H1 (cell line): ENCODE measurements around the gene DEGS1. TPM values are rescaled to one million over a fixed set of nuclear protein-coding genes. Genes with fewer than 3 reads are reported as not detected.

ENCODE experiments used
- CTCF ChIA-PET: fragments of 300-600 bp; sonication (Branson Sonifier 250); formaldehyde crosslinking; loops from one replicate; lab custom pipeline; 2021; ENCODE audit not compliant: partially characterized antibody; lab: Charles Lee
- POLR2A ChIA-PET: fragments of 300-600 bp; sonication (Branson Sonifier 250); formaldehyde crosslinking; loops from one replicate; lab custom pipeline; 2021; ENCODE audit warnings: inconsistent platforms; ENCODE audit not compliant: partially characterized antibody; lab: Charles Lee
- DNase-seq, 2 experiments: peaks; one replicate each; pipeline versions ENCODE4 v3.0.0 to v3.0.0-alpha.2; 2010 to 2022; ENCODE audit warnings: low spot score in 2 of 2, low read depth in 1 of 2, mixed read lengths in 1 of 2
- FAIRE-seq: peaks from 2 replicates; lab custom pipeline; 2011; peaks lifted over from hg19 to GRCh38; lab: Jason Lieb, UNC
- H2AFZ ChIP-seq: 2 replicates; pipeline ENCODE4 v1.8.1; 2012; ENCODE audit warnings: low read length, inconsistent platforms
- H2AK5ac ChIP-seq: 2 replicates; pipeline ENCODE4 v1.6.1; 2013; ENCODE audit warnings: low read depth, low read length
- H2BK120ac ChIP-seq: replicated peaks from 2 replicates; pipeline ENCODE3; 2013; ENCODE audit warnings: low read depth, low read length, inconsistent platforms
- H2BK12ac ChIP-seq: 2 replicates; pipeline ENCODE4 v1.6.1; 2013; ENCODE audit warnings: low read depth, low read length
- H2BK15ac ChIP-seq: 2 replicates; pipeline ENCODE4 v1.6.1; 2013; ENCODE audit warnings: low read length
- H2BK20ac ChIP-seq: 2 replicates; pipeline ENCODE4 v1.6.1; 2013; ENCODE audit warnings: low read length
- H2BK5ac ChIP-seq: 2 replicates; pipeline ENCODE4 v1.6.1; 2013; ENCODE audit warnings: low read depth, low read length
- H3K14ac ChIP-seq: 2 replicates; pipeline ENCODE4 v1.6.1; 2013; ENCODE audit warnings: inconsistent platforms; ENCODE audit not compliant: insufficient read length
- H3K18ac ChIP-seq: 2 replicates; pipeline ENCODE4 v1.6.1; 2013; ENCODE audit warnings: low read length; ENCODE audit errors: extremely low read depth
- H3K23ac ChIP-seq: 2 replicates; pipeline ENCODE4 v1.6.1; 2013; ENCODE audit warnings: inconsistent platforms; ENCODE audit not compliant: insufficient read length
- H3K23me2 ChIP-seq: 2 replicates; pipeline ENCODE4 v1.6.1; 2013; ENCODE audit warnings: low read depth, low read length
- H3K27ac ChIP-seq: 2 replicates; pipeline ENCODE4 v1.6.1; 2011; ENCODE audit warnings: low read depth, low read length, inconsistent platforms
- H3K27me3 ChIP-seq, 4 experiments: replicated peaks in 1 of 4; 1 replicate in 1 of 4; 2 replicates in 3 of 4; pipeline versions ENCODE4 v1.6.1 to v1.8.1; 2011 to 2013; ENCODE audit warnings: low read length in 3 of 4, mild to moderate bottlenecking in 3 of 4, inconsistent platforms in 2 of 4, mixed read lengths in 2 of 4, moderate library complexity in 1 of 4; ENCODE audit not compliant: control insufficient read depth in 3 of 4, insufficient read depth in 3 of 4; ENCODE audit errors: extremely low read depth in 1 of 4
- H3K36me3 ChIP-seq, 4 experiments: 2 replicates each; pipeline versions ENCODE4 v1.6.1 to v1.8.1; 2011 to 2013; ENCODE audit warnings: mild to moderate bottlenecking in 4 of 4, low read length in 3 of 4, moderate library complexity in 2 of 4, control low read depth in 1 of 4, inconsistent platforms in 1 of 4; ENCODE audit not compliant: insufficient read depth in 4 of 4, control insufficient read depth in 2 of 4
- H3K4ac ChIP-seq: replicated peaks from 2 replicates; pipeline ENCODE3; 2013; ENCODE audit warnings: low read length, low read depth, mixed read lengths, inconsistent platforms; ENCODE audit not compliant: insufficient read length
- H3K4me1 ChIP-seq, 4 experiments: replicated peaks in 1 of 4; 1 replicate in 1 of 4; 2 replicates in 3 of 4; pipeline versions ENCODE4 v1.6.1 to v1.8.1; 2011 to 2013; ENCODE audit warnings: low read length in 3 of 4, inconsistent platforms in 2 of 4, mixed read lengths in 1 of 4; ENCODE audit not compliant: insufficient read depth in 4 of 4, control insufficient read depth in 3 of 4
- H3K4me2 ChIP-seq, 2 experiments: 2 replicates each; pipeline versions ENCODE4 v1.6.1 to v1.8.1; 2011 to 2013; ENCODE audit warnings: low read depth in 2 of 2, low read length in 2 of 2, control low read depth in 1 of 2, inconsistent platforms in 1 of 2, mild to moderate bottlenecking in 1 of 2; ENCODE audit not compliant: insufficient read depth in 1 of 2
- H3K4me3 ChIP-seq, 4 experiments: fragments of 200-600, 300-600 bp in 1 of 4; sonication (generic), shearing (Covaris generic), sonication (Bioruptor Twin) in 1 of 4; 2 replicates each; pipeline versions ENCODE4 v1.5.1 to v1.8.1; 2011 to 2016; ENCODE audit warnings: low read length in 4 of 4, low read depth in 3 of 4, control low read depth in 2 of 4, inconsistent platforms in 2 of 4, mild to moderate bottlenecking in 2 of 4, mixed read lengths in 1 of 4, moderate library complexity in 1 of 4; ENCODE audit not compliant: insufficient read depth in 2 of 4; ENCODE audit errors: extremely low read depth in 1 of 4
- H3K56ac ChIP-seq: replicated peaks from 2 replicates; pipeline ENCODE3; 2013; ENCODE audit warnings: low read depth, mild to moderate bottlenecking, mixed read lengths, low read length, inconsistent platforms; ENCODE audit not compliant: insufficient read length
- H3K79me1 ChIP-seq: 2 replicates; pipeline ENCODE4 v1.6.1; 2013; ENCODE audit warnings: low read depth, low read length, control low read depth
- H3K79me2 ChIP-seq, 2 experiments: 2 replicates each; pipeline versions ENCODE4 v1.6.1 to v1.8.1; 2012 to 2013; ENCODE audit warnings: low read length in 2 of 2, mild to moderate bottlenecking in 2 of 2, inconsistent platforms in 1 of 2; ENCODE audit not compliant: insufficient read depth in 2 of 2, control insufficient read depth in 1 of 2
- H3K9ac ChIP-seq, 4 experiments: replicated peaks in 1 of 4; 1 replicate in 1 of 4; 2 replicates in 3 of 4; pipeline versions ENCODE4 v1.6.1 to v1.8.1; 2011 to 2013; ENCODE audit warnings: low read depth in 3 of 4, low read length in 3 of 4, control low read depth in 2 of 4, mild to moderate bottlenecking in 2 of 4, moderate library complexity in 2 of 4, inconsistent platforms in 1 of 4; ENCODE audit errors: extremely low read depth in 1 of 4
- H3K9me3 ChIP-seq, 2 experiments: 2 replicates each; pipeline versions ENCODE4 v1.6.1 to v1.8.1; 2012 to 2013; ENCODE audit warnings: mild to moderate bottlenecking in 2 of 2, moderate library complexity in 2 of 2, control low read depth in 1 of 2, inconsistent platforms in 1 of 2, low read depth in 1 of 2, low read length in 1 of 2, mixed read lengths in 1 of 2; ENCODE audit not compliant: insufficient read depth in 2 of 2
- H4K20me1 ChIP-seq, 2 experiments: replicated peaks in 1 of 2; 2 replicates each; pipeline versions ENCODE3 to v1.8.1; 2011 to 2013; ENCODE audit warnings: inconsistent platforms in 2 of 2, low read length in 2 of 2, mild to moderate bottlenecking in 1 of 2; ENCODE audit not compliant: insufficient read depth in 2 of 2, control insufficient read depth in 1 of 2
- H4K5ac ChIP-seq: 2 replicates; pipeline ENCODE4 v1.6.1; 2013; ENCODE audit warnings: low read length, low read depth, mixed read lengths, inconsistent platforms; ENCODE audit not compliant: insufficient read length
- H4K8ac ChIP-seq: 2 replicates; pipeline ENCODE4 v1.8.0; 2013; ENCODE audit warnings: mild to moderate bottlenecking, moderate library complexity, low read length, inconsistent platforms; ENCODE audit not compliant: insufficient read depth; ENCODE audit errors: extremely low read depth
- H4K91ac ChIP-seq: replicated peaks from 2 replicates; pipeline ENCODE3; 2013; ENCODE audit warnings: low read length, mixed read lengths, inconsistent platforms; ENCODE audit not compliant: insufficient read length
- ATF2 ChIP-seq: IDR thresholded peaks from 2 replicates; pipeline ENCODE4 v1.6.1; 2012; ENCODE audit warnings: low read length, inconsistent platforms
- BACH1 ChIP-seq: IDR thresholded peaks from 2 replicates; pipeline ENCODE4 v1.6.1; 2012; ENCODE audit warnings: low read length, improper control_type of control experiment
- BCL11A ChIP-seq, 2 experiments: IDR thresholded peaks; one replicate each; pipeline ENCODE4 v1.6.1; 2011; ENCODE audit warnings: low read depth in 2 of 2, low read length in 2 of 2, mild to moderate bottlenecking in 2 of 2
- BRCA1 ChIP-seq: IDR thresholded peaks from 2 replicates; pipeline ENCODE4 v1.6.1; 2012; ENCODE audit warnings: low read depth, low read length, improper control_type of control experiment
- CHD2 ChIP-seq: IDR thresholded peaks from 2 replicates; pipeline ENCODE4 v1.6.1; 2012; ENCODE audit warnings: low read length, improper control_type of control experiment
- EGR1 ChIP-seq: IDR thresholded peaks from 2 replicates; pipeline ENCODE4 v1.6.1; 2011; ENCODE audit warnings: low read depth, low read length, borderline replicate concordance
- FOSL1 ChIP-seq: IDR thresholded peaks from 2 replicates; pipeline ENCODE4 v1.6.1; 2011; ENCODE audit warnings: mild to moderate bottlenecking, low read depth, low read length, moderate library complexity; ENCODE audit not compliant: insufficient read depth
- HDAC2 ChIP-seq, 2 experiments: fragments of 300-600 bp in 1 of 2; sonication (generic) in 1 of 2; IDR thresholded peaks; 2 replicates each; pipeline ENCODE4 v1.6.1; 2011 to 2012; ENCODE audit warnings: low read depth in 2 of 2, low read length in 2 of 2, mild to moderate bottlenecking in 2 of 2, moderate library complexity in 2 of 2, borderline replicate concordance in 1 of 2, inconsistent platforms in 1 of 2
- MAX ChIP-seq: IDR thresholded peaks from 2 replicates; pipeline ENCODE4 v1.6.1; 2012; ENCODE audit warnings: inconsistent platforms
- NANOG ChIP-seq: IDR thresholded peaks from 2 replicates; pipeline ENCODE4 v1.6.1; 2011; ENCODE audit warnings: low read length, low read depth, mild to moderate bottlenecking, inconsistent platforms; ENCODE audit not compliant: insufficient read depth, poor library complexity, severe bottlenecking
- POLR2A ChIP-seq, 2 experiments: IDR thresholded peaks; 1 replicate in 1 of 2; 2 replicates in 1 of 2; pipeline ENCODE4 v1.6.1; 2011; ENCODE audit warnings: low read depth in 2 of 2, low read length in 2 of 2, mild to moderate bottlenecking in 2 of 2; ENCODE audit errors: control extremely low read depth in 1 of 2
- TAF1 ChIP-seq: IDR thresholded peaks from 2 replicates; pipeline ENCODE4 v1.6.1; 2011; ENCODE audit warnings: mild to moderate bottlenecking, low read depth, low read length
- TEAD4 ChIP-seq: IDR thresholded peaks from 2 replicates; pipeline ENCODE4 v1.6.1; 2012; ENCODE audit warnings: low read depth, low read length, inconsistent platforms, mixed read lengths
- WGBS, 2 experiments: shearing (Covaris generic) in 1 of 2; methylation state at CpG; one replicate each; pipeline versions ENCODE4 v1.1.6 to v1.1.7; 2013 to 2015; ENCODE audit warnings: low lambda C conversion rate in 2 of 2, mixed read lengths in 2 of 2, inconsistent platforms in 1 of 2, low coverage in 1 of 2, missing lambda C conversion rate in 1 of 2; ENCODE audit not compliant: insufficient replicate concordance in 2 of 2, insufficient coverage in 1 of 2, insufficient read length in 1 of 2; ENCODE audit errors: extremely low coverage in 1 of 2, missing lambda C conversion rate in 1 of 2; 5-methylcytosine and 5-hydroxymethylcytosine counted together
- polyA plus RNA-seq, 7 experiments: library from polyadenylated mRNA; depleted of rRNA in 3 of 7; stranded (reverse) in 5 of 7; unstranded in 2 of 7; fragments of >200 nt in 5 of 7; fragments of 200-250 nt in 2 of 7; gene quantifications; 1 replicate in 5 of 7; 2 replicates in 1 of 7; 4 replicates in 1 of 7; pipeline versions ENCODE4 v1.2.1 to v1.2.3, GENCODE V29; 2011 to 2013; ENCODE audit warnings: missing spikeins in 2 of 7, mixed read lengths in 2 of 7
- total RNA-seq: library from RNA; stranded (reverse); fragmentation: NEBNext Ultra II Directional; extraction: Animal tissue kit (Norgen Biotek cat#: 25700); gene quantifications from 2 replicates; pipeline ENCODE4 v1.2.1, GENCODE V29; 2021

DEGS1 gene
- total and polyA plus RNA-seq, 2 of the 8 experiments (the other 6 are each of a cell fraction or from before 2014, with no cell fraction given), result 46.1 to 114 TPM

DNA sequence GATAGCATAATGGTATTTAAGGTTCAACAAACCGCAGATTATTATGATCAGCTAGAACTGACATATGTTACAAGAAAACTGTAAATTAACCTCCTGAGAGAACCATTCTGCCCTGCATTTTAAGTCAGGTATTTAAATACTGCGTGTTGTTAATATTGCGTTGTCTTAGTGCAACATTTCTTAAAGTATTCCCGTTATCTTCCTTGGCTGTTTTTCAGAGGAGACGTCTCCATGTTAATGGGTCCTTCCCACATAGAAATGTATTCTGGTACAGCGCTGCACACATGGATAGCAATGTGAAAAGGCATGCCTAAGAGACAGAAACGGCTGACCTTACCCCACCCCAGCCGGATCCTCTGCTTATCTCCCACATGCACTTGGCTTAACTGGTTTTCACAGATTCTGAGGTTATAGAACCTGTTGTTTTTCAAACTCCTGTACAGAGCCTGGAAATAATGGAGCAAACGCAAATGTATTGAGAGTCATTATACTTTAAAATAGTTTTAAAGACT, 22.8 kb upstream of the DEGS1 start:
- Histone ChIP-seq H3K4me2 (no peak overlapping the region), H3K4me3 (no peak overlapping the region), H4K8ac (no peak overlapping the region), H3K4ac (no peak overlapping the region), H3K4me1 (peaks cover 0 to 10% (median 5%) of the 10 kb centered on the region in 4 experiments; a peak in 4 of 7 replicates), H2BK120ac (no peak overlapping the region), H3K9me3 (no peaks in the 10 kb centered on the region), H3K56ac (no peak overlapping the region), H2BK12ac (no peak overlapping the region), H3K14ac (no peak overlapping the region), H3K9ac (no peak overlapping the region), H3K18ac (no peak overlapping the region), H2BK20ac (no peak overlapping the region), H2BK5ac (no peak overlapping the region), H3K79me1 (no peaks in the 10 kb centered on the region), H4K91ac (no peak overlapping the region), H3K23ac (no peak overlapping the region), H4K20me1 (no peaks in the 10 kb centered on the region), H3K23me2 (no peaks in the 10 kb centered on the region), H3K36me3 (peaks cover 0 to 47% (median 25%) of the 10 kb centered on the region in 4 experiments; a peak in 6 of 8 replicates), H2AFZ (no peak overlapping the region), H4K5ac (no peak overlapping the region), H3K27me3 (no peaks in the 10 kb centered on the region), H3K27ac (no peak overlapping the region), H3K79me2 (no peaks in the 10 kb centered on the region), H2BK15ac (no peak overlapping the region), H2AK5ac (no peak overlapping the region)
- ChIA-PET CTCF (interaction anchor here (1.5 kb wide), 1 partner anchor 174 kb away, joined by 3 read pairs; no protein-coding TSS in a partner anchor), POLR2A (no interaction called here)
- FAIRE-seq (no peak), DNase-seq (no peak)
- 93% methylated on average over 9 of the region's 9 CpGs; no CpG with 5 or more reads in 1 of the 2 experiments for WGBS, 2 experiments
- TF ChIP-seq MAX, result no peak
- TF ChIP-seq TEAD4, result no peak
- TF ChIP-seq BCL11A (IDR thresholded peaks at IDR 0.05; ENCODE audit: low read depth in 2 of 2, low read length in 2 of 2), result no peak
- TF ChIP-seq ATF2, result no peak
- TF ChIP-seq EGR1, result no peak
- no peak for TF ChIP-seq HDAC2 (IDR thresholded peaks at IDR 0.05; ENCODE audit: borderline replicate concordance in 1 of 2, low read depth in 2 of 2, low read length in 2 of 2)
- no peak for TF ChIP-seq TAF1
- no peak for TF ChIP-seq NANOG
- no peak for TF ChIP-seq BACH1
- no peak for TF ChIP-seq FOSL1
- no peak for TF ChIP-seq POLR2A (IDR thresholded peaks at IDR 0.05; ENCODE audit: control extremely low read depth in 1 of 2, low read depth in 2 of 2, low read length in 2 of 2)
- TF ChIP-seq BRCA1, result no peak
- no peak for TF ChIP-seq CHD2
